Panc1 (cell line): ENCODE data around the gene YIPF1.

ENCODE experiments used
- CTCF ChIP-seq: fragments of 450-650 bp; IDR thresholded peaks from 2 replicates; pipeline ENCODE4 v1.5.1; 2017; ENCODE audit warnings: mild to moderate bottlenecking
- POLR2AphosphoS5 ChIP-seq: IDR thresholded peaks from 2 replicates; pipeline ENCODE4 v1.6.1; 2012; ENCODE audit warnings: mild to moderate bottlenecking, low read depth, low read length, moderate library complexity
- SIN3A ChIP-seq: IDR thresholded peaks from 2 replicates; pipeline ENCODE4 v1.6.1; 2012; ENCODE audit warnings: low read depth, mild to moderate bottlenecking, low read length, moderate library complexity, borderline replicate concordance; ENCODE audit not compliant: insufficient read depth
- TCF7L2 ChIP-seq: IDR thresholded peaks from 2 replicates; pipeline ENCODE4 v1.6.1; 2011; ENCODE audit warnings: mild to moderate bottlenecking, low read depth, low read length, inconsistent platforms
- TF ChIP-seq, protein P1 (sequence below), 2 experiments: IDR thresholded peaks; 2 replicates each; pipeline ENCODE4 v1.6.1; 2011 to 2012; ENCODE audit warnings: low read depth in 2 of 2, control low read depth in 1 of 2, low read length in 1 of 2, mild to moderate bottlenecking in 1 of 2, moderate library complexity in 1 of 2; ENCODE audit not compliant: insufficient read depth in 1 of 2

- TF ChIP-seq CTCF (no peak), POLR2AphosphoS5 (no peak), TCF7L2 (no peak), SIN3A (no peak)
- TF ChIP-seq, protein P1, sequence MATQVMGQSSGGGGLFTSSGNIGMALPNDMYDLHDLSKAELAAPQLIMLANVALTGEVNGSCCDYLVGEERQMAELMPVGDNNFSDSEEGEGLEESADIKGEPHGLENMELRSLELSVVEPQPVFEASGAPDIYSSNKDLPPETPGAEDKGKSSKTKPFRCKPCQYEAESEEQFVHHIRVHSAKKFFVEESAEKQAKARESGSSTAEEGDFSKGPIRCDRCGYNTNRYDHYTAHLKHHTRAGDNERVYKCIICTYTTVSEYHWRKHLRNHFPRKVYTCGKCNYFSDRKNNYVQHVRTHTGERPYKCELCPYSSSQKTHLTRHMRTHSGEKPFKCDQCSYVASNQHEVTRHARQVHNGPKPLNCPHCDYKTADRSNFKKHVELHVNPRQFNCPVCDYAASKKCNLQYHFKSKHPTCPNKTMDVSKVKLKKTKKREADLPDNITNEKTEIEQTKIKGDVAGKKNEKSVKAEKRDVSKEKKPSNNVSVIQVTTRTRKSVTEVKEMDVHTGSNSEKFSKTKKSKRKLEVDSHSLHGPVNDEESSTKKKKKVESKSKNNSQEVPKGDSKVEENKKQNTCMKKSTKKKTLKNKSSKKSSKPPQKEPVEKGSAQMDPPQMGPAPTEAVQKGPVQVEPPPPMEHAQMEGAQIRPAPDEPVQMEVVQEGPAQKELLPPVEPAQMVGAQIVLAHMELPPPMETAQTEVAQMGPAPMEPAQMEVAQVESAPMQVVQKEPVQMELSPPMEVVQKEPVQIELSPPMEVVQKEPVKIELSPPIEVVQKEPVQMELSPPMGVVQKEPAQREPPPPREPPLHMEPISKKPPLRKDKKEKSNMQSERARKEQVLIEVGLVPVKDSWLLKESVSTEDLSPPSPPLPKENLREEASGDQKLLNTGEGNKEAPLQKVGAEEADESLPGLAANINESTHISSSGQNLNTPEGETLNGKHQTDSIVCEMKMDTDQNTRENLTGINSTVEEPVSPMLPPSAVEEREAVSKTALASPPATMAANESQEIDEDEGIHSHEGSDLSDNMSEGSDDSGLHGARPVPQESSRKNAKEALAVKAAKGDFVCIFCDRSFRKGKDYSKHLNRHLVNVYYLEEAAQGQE (IDR thresholded peaks at IDR 0.05; ENCODE audit: insufficient read depth in 1 of 2, low read depth in 2 of 2, low read length in 1 of 2): no peak
Observed at GRCh38 chr1:53911442-53911841, 21.8 kb upstream of the YIPF1 start.
